HG02973 (cell line): Measurements from ENCODE around the gene BICC1.

Source experiments
- ATAC-seq: cut with Tn5 transposase; IDR thresholded peaks from one replicate; pipeline ENCODE4 v1.9.1; 2021; ENCODE audit warnings: moderate library complexity; ENCODE audit not compliant: unreplicated experiment

Gene BICC1

GRCh38 chr10:58810751-58811150 is 298.1 kb downstream of the BICC1 start:
- ATAC-seq: no peak

- no peak for ATAC-seq
Measured at GRCh38 chr10:58813573-58813972, 300.9 kb downstream of the BICC1 start.

GRCh38 chr10:58817201-58817846 is 304.7 kb downstream of the BICC1 start:
- ATAC-seq: no peak

- ATAC-seq: no peak
Measured at GRCh38 chr10:58818900-58819299, 306.2 kb downstream of the BICC1 start.

- ATAC-seq: no peak
Measured at GRCh38 chr10:58820386-58820785, 307.7 kb downstream of the BICC1 start.

GRCh38 chr10:58820861-58821751 is 308.4 kb downstream of the BICC1 start:
- ATAC-seq: no peak

- no peak for ATAC-seq
Measured at GRCh38 chr10:58821752-58822056, 309.0 kb downstream of the BICC1 start.

GRCh38 chr10:58823983-58824382 is 311.3 kb downstream of the BICC1 start:
- no peak for ATAC-seq

GRCh38 chr10:58824396-58824795 is 311.7 kb downstream of the BICC1 start:
- no peak for ATAC-seq

GRCh38 chr10:58826694-58827093 is 314.0 kb downstream of the BICC1 start:
- no peak for ATAC-seq

GRCh38 chr10:58827381-58827780 is 314.7 kb downstream of the BICC1 start:
- ATAC-seq: no peak

- ATAC-seq: no peak
Measured at GRCh38 chr10:58829839-58830238, 317.2 kb downstream of the BICC1 start.

GRCh38 chr10:58830697-58831096 is 318.0 kb downstream of the BICC1 start:
- ATAC-seq: no peak

- no peak for ATAC-seq
Measured at GRCh38 chr10:58833771-58834561, 321.3 kb downstream of the BICC1 start.

GRCh38 chr10:58836176-58836700 is 323.6 kb downstream of the BICC1 start:
- no peak for ATAC-seq

- ATAC-seq: no peak
Measured at GRCh38 chr10:58836991-58837575, 324.4 kb downstream of the BICC1 start.

- ATAC-seq: no peak
Measured at GRCh38 chr10:58837826-58838225, 325.2 kb downstream of the BICC1 start.

GRCh38 chr10:58838561-58839208 is 326.0 kb downstream of the BICC1 start:
- no peak for ATAC-seq

GRCh38 chr10:58839771-58840170 is 327.1 kb downstream of the BICC1 start:
- no peak for ATAC-seq

GRCh38 chr10:58840840-58841435 is 328.3 kb downstream of the BICC1 start:
- ATAC-seq: no peak
